ENCODE results near the gene IQGAP1.

- TF ChIP-seq CTCF (IDR thresholded peaks at IDR 0.05): no peak
- no peak for TF ChIP-seq POLR2A (IDR thresholded peaks at IDR 0.05)
Observed at GRCh38 chr15:90386221-90386620, 1.8 kb upstream of the IQGAP1 start.
